NCI-H2227 (cell line): ENCODE measurements around the gene RAMACL.
"Not testable (repeated sequence)": the region's sequence is repeated elsewhere in the genome, so short reads cannot be mapped to it uniquely, and the experiment has no call there.

Experiments
- DNase-seq: peaks from one replicate; lab custom pipeline; 2025; ENCODE audit not compliant: unreplicated experiment; lab: John Stamatoyannopoulos, UW

Gene RAMACL

DNA sequence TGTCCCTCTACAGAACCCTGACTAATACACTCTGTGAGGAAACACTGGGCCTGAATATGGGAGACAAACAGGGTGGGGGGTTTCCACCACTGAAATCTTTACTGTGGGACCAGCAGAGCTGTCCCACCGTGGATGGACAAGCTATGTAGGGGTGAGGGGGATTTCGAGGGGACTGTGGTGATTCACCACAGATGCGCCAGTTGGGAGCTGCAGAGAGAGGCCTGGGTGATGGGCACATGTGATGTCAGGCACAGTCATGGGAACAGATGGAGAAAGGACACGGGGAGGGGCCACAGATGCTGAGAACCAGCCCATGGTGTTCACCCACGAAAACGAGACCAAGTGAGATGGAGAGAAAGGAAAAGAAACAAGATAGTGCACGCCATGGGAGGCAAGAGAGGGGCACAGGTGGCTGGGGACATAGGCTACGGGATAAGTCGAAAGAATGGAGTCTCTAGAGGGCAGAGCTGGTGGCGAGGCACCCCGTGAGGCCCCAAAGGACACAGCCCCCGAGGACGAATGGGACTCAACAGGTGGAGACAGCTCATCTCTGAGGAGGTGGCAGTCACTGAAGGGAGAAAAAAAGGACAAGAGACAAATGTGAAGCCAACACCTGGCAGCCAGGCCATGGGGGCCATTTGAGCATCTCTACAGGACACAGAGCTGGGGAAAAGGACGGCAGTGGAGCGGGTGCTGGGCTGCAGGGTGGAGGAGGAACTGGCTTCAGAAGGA lies 10.5 kb upstream of the RAMACL start:
- no peak for DNase-seq

GRCh38 chr6:166595949-166596348 lies 9.5 kb upstream of the RAMACL start:
- DNase-seq, result no peak

DNA sequence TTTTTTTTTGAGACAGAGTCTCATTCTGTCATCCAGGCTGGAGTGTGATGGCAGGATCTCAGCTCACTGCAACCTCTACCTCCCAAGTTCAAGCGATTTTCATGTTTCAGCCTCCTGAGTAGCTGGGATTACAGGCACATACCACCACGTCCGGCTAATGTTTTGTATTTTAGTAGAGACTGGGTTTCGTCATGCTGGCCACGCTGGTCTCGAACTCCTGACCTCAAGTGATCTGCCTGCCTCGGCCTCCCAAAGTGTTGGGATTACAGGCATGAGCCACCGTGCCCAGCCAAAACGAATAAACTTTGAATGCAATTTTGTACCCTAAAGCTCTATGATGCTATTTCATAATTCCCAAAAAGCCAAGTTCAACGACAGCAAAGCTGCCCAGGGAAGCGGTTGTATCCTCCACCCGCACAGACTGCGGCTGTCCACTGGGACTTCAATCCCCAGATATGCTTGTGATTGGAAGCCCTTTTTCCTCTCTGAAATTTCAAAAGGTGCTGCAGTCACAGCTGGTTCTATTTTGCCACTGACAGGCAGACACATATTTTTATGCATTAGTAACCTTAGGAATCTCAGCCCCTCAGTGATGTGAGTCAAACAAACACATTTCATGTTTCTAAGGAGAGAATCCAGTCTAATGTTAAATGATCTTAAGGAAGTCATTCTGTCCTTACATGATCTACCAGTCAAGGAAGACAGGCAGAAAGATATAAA lies 8.7 kb upstream of the RAMACL start:
- DNase-seq, result no peak

DNA sequence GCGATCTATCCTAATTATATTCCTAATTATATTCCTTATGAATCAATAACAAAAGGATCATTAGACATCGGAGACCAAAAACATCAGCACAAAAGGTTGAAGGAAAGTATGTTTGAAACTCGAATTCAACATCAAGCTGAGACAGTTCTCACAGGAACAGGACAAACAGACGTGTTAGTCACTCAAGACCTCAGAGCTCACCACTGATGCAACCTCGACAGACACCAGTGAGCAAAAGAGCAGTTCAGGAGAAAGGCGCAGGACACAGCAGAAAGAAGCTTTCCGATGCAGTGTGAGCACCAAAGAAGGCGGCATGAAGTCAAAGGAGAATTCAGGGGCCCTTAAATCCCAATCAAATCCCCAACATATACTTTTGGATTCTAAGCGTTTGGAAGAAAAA lies 6.3 kb upstream of the RAMACL start:
- DNase-seq, result no peak

GRCh38 chr6:166591961-166592520 lies 5.6 kb upstream of the RAMACL start:
- DNase-seq, result no peak

- no peak for DNase-seq
Observed at GRCh38 chr6:166591026-166591425, 4.5 kb upstream of the RAMACL start.

DNA sequence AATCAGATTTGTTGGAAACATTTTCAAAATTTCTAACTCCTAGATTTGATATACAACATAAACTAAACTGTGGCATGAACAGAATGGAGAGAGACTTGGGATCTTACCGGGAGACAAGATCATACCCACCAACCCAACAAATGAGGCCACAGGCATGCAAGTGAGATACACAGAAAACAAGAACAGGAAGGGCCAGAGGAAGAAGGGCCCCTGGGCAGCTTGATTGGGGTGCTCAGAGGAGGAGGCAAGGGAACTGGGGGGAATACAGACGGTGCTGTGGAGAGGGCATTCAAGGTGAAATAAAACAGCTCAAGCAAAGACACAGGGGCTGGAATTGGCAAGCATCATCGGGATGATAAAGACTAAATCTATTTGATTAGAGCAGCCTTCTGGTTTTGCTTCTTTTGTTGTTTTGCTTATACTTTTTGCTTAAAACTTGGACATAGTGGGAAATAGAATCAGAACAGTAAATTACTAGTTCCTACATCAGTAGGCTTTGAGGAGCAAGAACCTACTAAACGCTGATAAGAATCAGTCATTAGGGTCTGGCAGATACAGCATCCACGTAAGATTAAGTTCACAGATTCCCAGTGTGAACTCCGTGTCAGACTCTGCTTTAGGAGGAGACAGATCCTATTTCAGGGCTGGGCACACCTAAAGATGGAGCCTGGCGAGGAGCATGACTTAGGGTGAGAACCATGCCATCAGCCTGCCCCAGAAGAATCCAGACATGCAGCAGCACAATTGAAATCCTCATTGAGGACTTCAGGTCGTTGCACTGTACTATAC lies 3.5 kb upstream of the RAMACL start:
- DNase-seq, result no peak

DNA sequence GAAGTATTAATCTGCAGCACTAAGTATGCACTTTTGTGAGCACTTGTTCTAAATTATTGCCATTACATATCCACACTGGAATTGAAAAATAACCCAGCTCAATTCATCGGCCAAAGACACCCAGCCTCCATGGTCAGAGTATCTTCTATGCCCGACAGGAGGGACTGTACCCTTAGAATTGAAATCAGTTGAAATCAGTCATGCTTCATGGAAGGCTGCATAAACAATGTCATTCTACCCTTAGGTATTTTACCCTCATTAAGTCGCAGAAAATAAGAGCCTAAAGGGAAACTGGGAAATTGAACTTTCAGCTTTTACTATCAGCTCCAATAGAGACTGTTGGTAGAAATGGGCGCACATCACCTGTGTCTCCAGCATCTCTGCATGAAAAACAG lies 2.9 kb upstream of the RAMACL start:
- no peak for DNase-seq

GRCh38 chr6:166588691-166589336 lies 2.3 kb upstream of the RAMACL start:
- no peak for DNase-seq

GRCh38 chr6:166587631-166588413 lies 1.3 kb upstream of the RAMACL start:
- DNase-seq, result no peak

DNA sequence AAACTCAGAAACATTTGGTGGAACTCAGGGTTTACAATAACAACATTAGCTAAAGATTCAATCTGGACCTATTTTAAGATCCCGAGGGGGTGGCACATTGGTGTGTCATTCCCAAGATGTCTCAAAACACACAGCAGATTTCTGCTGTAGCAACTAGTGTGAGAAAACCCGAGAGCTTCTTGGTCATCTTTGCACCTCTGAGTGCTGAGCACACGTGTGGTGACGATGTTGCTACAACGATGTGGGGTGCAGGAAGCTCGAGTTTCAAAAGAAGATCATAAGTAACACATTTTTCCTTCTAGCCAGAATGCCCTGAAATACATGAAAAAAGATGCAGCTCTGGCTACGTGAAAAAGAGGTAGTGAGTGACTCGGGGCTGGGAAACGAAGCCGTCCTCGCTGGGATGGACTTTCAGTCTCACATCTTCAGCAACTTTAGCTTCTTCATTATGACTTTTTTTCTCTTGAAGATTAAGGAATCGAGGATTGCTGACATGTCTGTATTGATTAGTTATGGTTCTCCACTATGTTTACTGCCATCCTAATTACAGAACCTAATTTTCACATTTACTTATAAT lies 1.5 kb downstream of the RAMACL start:
- DNase-seq, result no peak

GRCh38 chr6:166584155-166584554 lies 2.3 kb downstream of the RAMACL start:
- DNase-seq, result no peak

- DNase-seq, result no peak
Observed at GRCh38 chr6:166583230-166583965, 3.1 kb downstream of the RAMACL start.

DNA sequence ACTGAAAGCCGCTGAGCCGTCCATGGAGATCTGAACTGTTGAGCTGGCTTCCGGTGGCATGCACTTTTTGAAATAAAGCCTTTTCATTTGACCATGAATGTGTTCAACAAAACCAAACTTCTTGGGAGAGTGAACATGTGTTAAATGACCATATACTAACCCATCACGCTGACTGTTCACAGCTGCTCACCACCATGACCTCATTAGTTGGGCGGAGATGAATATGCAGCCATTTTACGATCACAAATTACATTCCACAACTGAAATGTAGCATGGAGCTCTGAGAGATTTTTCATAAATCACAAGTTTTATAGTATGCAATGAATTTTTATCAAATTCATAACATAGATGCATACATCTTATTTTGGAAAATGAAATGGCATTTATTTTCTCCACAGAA lies 4.2 kb downstream of the RAMACL start:
- DNase-seq, result no peak

DNA sequence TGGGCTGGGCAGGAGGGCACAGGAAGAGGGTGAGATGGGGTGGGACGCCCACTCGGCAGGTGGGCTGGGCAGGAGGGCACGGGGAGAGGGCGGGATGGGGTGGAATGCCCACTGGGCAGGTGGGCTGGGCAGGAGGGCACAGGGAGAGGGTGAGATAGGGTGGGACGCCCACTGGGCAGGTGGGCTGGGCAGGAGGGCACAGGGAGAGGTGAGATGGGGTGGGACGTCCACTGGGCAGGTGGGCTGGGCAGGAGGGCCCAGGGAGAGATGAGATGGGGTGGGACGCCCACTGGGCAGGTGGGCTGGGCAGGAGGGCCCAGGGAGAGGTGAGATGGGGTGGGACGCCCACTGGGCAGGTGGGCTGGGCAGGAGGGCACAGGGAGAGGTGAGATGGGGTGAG lies 4.7 kb downstream of the RAMACL start:
- not testable (repeated sequence) for DNase-seq

- no peak for DNase-seq
Observed at GRCh38 chr6:166581091-166581511, 5.4 kb downstream of the RAMACL start.

DNA sequence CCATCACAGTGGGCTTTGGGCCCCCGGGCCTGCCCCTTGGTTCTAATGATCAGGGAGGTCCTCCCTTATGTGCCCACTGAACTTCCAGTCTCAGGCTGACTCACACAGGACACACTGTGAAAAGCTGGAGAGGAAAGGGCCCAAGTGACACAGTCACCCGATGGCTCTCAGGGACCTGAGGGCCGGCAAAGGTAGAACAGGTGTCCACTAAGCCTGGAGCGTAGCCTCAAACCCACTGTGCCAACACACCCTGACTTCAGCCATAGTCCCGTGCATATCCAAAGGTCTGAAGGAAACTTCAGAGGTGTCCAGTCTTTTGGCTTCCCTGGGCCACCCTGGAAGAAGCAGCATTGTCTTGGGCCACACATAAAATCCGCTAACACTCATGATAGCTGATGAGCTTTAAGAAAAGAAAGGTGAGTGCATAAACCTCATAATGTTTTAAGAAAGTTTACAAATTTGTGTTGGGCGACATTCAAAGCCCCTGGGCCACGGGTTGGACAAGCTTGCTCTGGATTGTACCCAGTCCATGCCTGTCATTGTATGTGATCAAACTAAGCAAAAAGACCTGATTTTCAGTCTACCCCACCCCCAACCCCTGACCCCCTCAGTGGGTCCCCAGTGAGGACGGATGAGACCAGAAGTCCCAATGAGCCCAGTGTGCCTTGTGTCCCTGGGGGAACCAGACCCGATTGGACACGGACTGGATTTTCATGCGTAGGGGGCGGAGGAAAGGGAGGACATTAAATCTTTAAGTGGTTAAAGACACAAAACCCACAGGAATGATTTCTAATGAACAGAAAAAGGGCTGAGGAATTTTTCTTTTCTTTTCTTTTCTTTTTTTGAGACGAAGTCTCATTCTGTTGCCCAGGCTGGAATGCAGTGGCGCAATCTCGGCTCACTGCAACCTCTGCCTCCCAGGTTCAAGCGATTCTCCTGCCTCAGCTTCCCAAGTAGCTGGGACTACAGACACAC lies 6.1 kb downstream of the RAMACL start:
- DNase-seq, result no peak

- DNase-seq, result no peak
Observed at GRCh38 chr6:166579237-166579850, 7.1 kb downstream of the RAMACL start.
